Common myeloid progenitor, CD34-positive (primary cell): ENCODE data around the gene JAKMIP1.

Experiments
- CTCF ChIA-PET: fragments of 350-600 bp; sonication (Branson Sonifier 250); formaldehyde crosslinking; loops from one replicate; lab custom pipeline; 2021; ENCODE audit warnings: antibody characterized with exemption; lab: Charles Lee
- POLR2A ChIA-PET: fragments of 350-600 bp; sonication (Branson Sonifier 250); formaldehyde crosslinking; loops from one replicate; lab custom pipeline; 2021; ENCODE audit warnings: antibody characterized with exemption; lab: Charles Lee
- DNase-seq, 3 donors: peaks; one replicate each; pipeline versions ENCODE4 v3.0.0 to v3.0.0-alpha.2; 2013
- H3K27ac ChIP-seq, 2 experiments: 1 replicate in 1 of 2; 2 replicates in 1 of 2; pipeline ENCODE4 v1.7.0; 2013; ENCODE audit warnings: inconsistent platforms in 2 of 2, low read length in 2 of 2, mild to moderate bottlenecking in 2 of 2, low read depth in 1 of 2, moderate library complexity in 1 of 2; ENCODE audit not compliant: severe bottlenecking in 2 of 2, insufficient read depth in 1 of 2, poor library complexity in 1 of 2
- H3K27me3 ChIP-seq, 5 experiments: replicated peaks in 2 of 5; 1 replicate in 3 of 5; 2 replicates in 2 of 5; pipeline versions ENCODE4 v1.6.1 to v1.7.0; 2013; ENCODE audit warnings: low read length in 4 of 5, mild to moderate bottlenecking in 2 of 5, moderate library complexity in 2 of 5, inconsistent platforms in 1 of 5; ENCODE audit not compliant: insufficient read depth in 5 of 5, control insufficient read depth in 4 of 5
- H3K36me3 ChIP-seq, 4 experiments: 1 replicate in 2 of 4; 2 replicates in 2 of 4; pipeline versions ENCODE4 v1.6.1 to v1.7.0; 2013; ENCODE audit warnings: low read length in 3 of 4, control low read depth in 1 of 4, mild to moderate bottlenecking in 1 of 4; ENCODE audit not compliant: control insufficient read depth in 4 of 4, insufficient read depth in 4 of 4
- H3K4me1 ChIP-seq, 4 experiments: 1 replicate in 3 of 4; 2 replicates in 1 of 4; pipeline versions ENCODE4 v1.6.1 to v1.7.1; 2013; ENCODE audit warnings: low read length in 3 of 4, mild to moderate bottlenecking in 3 of 4, control low read depth in 1 of 4, inconsistent platforms in 1 of 4, moderate library complexity in 1 of 4; ENCODE audit not compliant: control insufficient read depth in 4 of 4, insufficient read depth in 4 of 4; ENCODE audit errors: control extremely low read depth in 1 of 4
- H3K4me3 ChIP-seq, 7 experiments: 1 replicate in 4 of 7; 2 replicates in 3 of 7; pipeline versions ENCODE4 v1.5.1 to v1.7.0; 2013; ENCODE audit warnings: mild to moderate bottlenecking in 7 of 7, low read length in 6 of 7, moderate library complexity in 6 of 7, inconsistent platforms in 2 of 7, low read depth in 2 of 7, control low read depth in 1 of 7; ENCODE audit not compliant: insufficient read depth in 4 of 7, control insufficient read depth in 1 of 7; ENCODE audit errors: extremely low read depth in 1 of 7
- H3K9me3 ChIP-seq, 5 experiments: 1 replicate in 4 of 5; 2 replicates in 1 of 5; pipeline versions ENCODE4 v1.6.1 to v1.7.1; 2013; ENCODE audit warnings: low read length in 4 of 5, mild to moderate bottlenecking in 2 of 5, inconsistent platforms in 1 of 5, low read depth in 1 of 5, moderate library complexity in 1 of 5; ENCODE audit not compliant: control insufficient read depth in 4 of 5, insufficient read depth in 2 of 5; ENCODE audit errors: control extremely low read depth in 1 of 5
- WGBS: methylation state at CpG from one replicate; pipeline ENCODE4 v1.1.5; 2013; ENCODE audit not compliant: insufficient coverage; 5-methylcytosine and 5-hydroxymethylcytosine counted together

Gene JAKMIP1

GRCh38 chr4:6228158-6229067, 28.1 kb upstream of the JAKMIP1 start:
- 83% methylated on average over 12 of the region's 16 CpGs for WGBS
- CTCF ChIA-PET: no interaction called here
- POLR2A ChIA-PET: no interaction called here

DNA sequence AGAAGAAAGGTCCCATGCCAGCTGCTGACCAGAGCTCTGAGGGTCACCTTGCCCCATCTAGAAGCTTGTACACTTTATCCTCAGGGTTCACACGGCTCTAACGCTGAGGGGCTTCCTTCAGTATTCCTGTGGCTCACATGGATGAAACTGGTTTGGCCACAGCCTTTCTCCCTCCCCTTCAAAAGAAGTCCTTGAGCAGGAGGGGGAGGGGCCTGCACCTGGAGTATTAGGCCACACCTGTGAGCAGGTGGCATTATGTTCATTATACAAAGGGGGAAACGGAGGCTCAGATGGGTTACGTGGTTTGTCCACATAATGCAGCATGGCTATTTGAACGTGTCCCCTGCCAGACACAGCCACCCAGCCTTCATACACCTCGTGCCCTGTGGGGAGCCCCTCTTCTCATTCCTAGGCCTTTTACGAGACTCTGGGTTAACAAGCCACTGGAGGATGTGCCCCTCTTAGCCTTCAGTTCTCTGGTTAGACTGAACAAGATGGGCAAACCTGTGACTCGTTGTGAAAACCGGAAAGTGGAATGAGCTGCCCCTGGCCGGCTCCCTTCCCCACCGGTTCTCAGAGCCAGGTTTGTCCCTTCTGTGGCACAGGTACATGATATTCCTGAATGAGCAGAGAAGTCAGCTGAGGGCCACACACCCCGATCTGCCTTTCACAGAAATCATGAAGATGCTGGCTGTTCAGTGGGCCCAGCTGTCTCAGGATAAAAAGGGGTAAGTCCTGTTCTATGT, 27.2 kb upstream of the JAKMIP1 start:
- POLR2A ChIA-PET: no interaction called here
- CTCF ChIA-PET: no interaction called here
- 93% methylated on average over 11 of the region's 12 CpGs for WGBS

More at GRCh38 chr4:6228158-6229067, 28.1 kb upstream of the JAKMIP1 start:
- H3K27me3 ChIP-seq: peaks cover 0 to 27% (median 2%) of the 10 kb centered on the region in 5 experiments
- H3K4me1 ChIP-seq: no peaks in the 10 kb centered on the region
- H3K36me3 ChIP-seq: no peaks in the 10 kb centered on the region
- H3K27ac ChIP-seq: no peak overlapping the region
- DNase-seq: no peak
- no peak overlapping the region for H3K4me3 ChIP-seq
- no peaks in the 10 kb centered on the region for H3K9me3 ChIP-seq

DNA sequence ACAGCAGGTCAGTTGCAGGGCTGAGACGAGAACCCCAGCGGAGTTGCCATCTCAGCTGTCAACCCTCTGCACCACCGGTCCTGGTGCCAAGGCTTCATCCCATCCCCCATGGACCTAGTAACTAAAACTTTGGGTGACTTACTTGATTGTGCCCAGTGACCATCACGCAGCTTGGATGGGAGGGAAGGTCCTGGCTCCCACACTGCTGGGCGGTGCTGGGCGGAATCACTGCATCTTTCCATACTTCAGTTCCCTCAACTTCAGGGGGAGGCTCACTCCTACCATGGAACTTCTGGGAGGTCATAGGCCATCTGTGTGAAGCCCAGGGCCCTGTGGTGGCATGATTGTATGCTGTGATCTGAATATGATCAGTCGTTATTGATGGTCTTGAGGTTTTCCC, 26.2 kb upstream of the JAKMIP1 start:
- Histone ChIP-seq H3K9me3 (peaks cover 1 to 12% (median 10%) of the 10 kb centered on the region in 5 experiments), H3K4me3 (no peak overlapping the region), H3K4me1 (peaks cover 0 to 5% (median 0%) of the 10 kb centered on the region in 4 experiments), H3K27me3 (peaks cover 7 to 45% (median 17%) of the 10 kb centered on the region in 5 experiments), H3K36me3 (no peaks in the 10 kb centered on the region), H3K27ac (no peak overlapping the region)
- DNase-seq: no peak
- POLR2A ChIA-PET: interaction anchor here (1.1 kb wide), 1 partner anchor 101 kb away, joined by 4 read pairs; no protein-coding TSS in a partner anchor
- CTCF ChIA-PET: interaction anchor here (1.2 kb wide), 1 partner anchor 9 kb away, joined by 3 read pairs; no protein-coding TSS in a partner anchor
- WGBS: 97% methylated on average over 5 of the region's 7 CpGs

More for the DNA sequence above, 27.2 kb upstream of the JAKMIP1 start:
- DNase-seq: no peak
- Histone ChIP-seq H3K27ac (no peak overlapping the region), H3K36me3 (no peaks in the 10 kb centered on the region), H3K4me1 (no peaks in the 10 kb centered on the region), H3K4me3 (no peak overlapping the region), H3K9me3 (peaks cover 1 to 6% (median 3%) of the 10 kb centered on the region in 5 experiments), H3K27me3 (peaks cover 4 to 35% (median 9%) of the 10 kb centered on the region in 5 experiments)

DNA sequence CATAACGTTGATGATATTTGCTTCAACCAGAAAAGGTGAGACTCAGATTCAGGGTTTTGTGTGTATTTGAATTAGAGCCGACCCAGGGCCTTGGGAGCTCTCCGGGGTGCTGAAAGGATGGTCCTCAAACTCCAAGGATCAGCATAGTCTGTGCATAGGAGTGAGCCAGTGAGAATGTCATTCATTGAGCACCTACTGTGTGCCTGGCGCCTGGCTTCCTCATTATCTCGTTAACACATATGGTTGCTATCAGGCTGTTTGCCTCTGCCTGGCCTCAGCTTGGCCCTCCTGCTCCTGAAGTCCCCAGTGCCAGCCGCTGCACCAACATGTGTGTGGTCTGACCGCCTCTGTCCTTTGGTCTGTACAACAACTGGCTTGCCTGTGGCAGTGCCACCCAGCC, 25.1 kb upstream of the JAKMIP1 start:
- WGBS: 48% methylated on average over 7 of the region's 7 CpGs
- no peaks in the 10 kb centered on the region for H3K36me3 ChIP-seq
- H3K27me3 ChIP-seq: peaks cover 12 to 55% (median 25%) of the 10 kb centered on the region in 5 experiments

DNA sequence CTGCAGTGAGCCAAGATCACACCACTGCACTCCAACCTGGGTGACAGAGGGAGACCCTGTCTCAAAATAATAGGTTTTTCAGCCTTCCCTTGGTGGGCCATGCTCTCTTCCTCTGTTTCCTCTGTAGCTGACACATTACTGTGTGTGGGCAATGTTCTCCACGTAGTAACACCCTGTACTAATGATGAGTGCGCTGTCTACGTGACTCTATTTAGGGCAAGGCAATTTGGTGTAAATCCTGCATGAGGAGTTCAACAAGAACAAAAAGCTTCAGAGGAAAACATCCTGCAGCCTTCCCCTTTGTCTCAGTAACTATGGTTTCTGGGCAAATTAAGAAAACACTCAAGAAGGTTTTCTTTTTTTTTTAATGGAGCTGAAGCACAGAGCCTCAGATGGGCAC, 24.4 kb upstream of the JAKMIP1 start:
- peaks cover 1 to 12% (median 10%) of the 10 kb centered on the region in 5 experiments for H3K9me3 ChIP-seq
- H3K4me3 ChIP-seq: no peak overlapping the region
- H3K36me3 ChIP-seq: no peaks in the 10 kb centered on the region
- ChIA-PET CTCF (interaction anchor here (1.3 kb wide), 1 partner anchor 107 kb away, joined by 3 read pairs; no protein-coding TSS in a partner anchor), POLR2A (interaction anchor here (0.6 kb wide), 1 partner anchor 64 kb away, joined by 3 read pairs; no protein-coding TSS in a partner anchor)
- no peak overlapping the region for H3K27ac ChIP-seq
- WGBS: 79% methylated on average over 3 of the region's 3 CpGs
- peaks cover 13 to 62% (median 26%) of the 10 kb centered on the region in 5 experiments for H3K27me3 ChIP-seq
- DNase-seq: no peak
- peaks cover 0 to 5% (median 0%) of the 10 kb centered on the region in 4 experiments for H3K4me1 ChIP-seq

More for the DNA sequence above, 25.1 kb upstream of the JAKMIP1 start:
- ChIA-PET CTCF (interaction anchor here (1.2 to 1.3 kb wide), 2 partner anchors 8 to 106 kb away, joined by 3 read pairs; no protein-coding TSS in a partner anchor), POLR2A (interaction anchor here (0.6 to 1.1 kb wide), 2 partner anchors 65 to 102 kb away, joined by 3 to 4 read pairs; no protein-coding TSS in a partner anchor)
- peak; percentile 27 to 53 (median 45) for DNase-seq
- Histone ChIP-seq H3K4me3 (no peak overlapping the region), H3K4me1 (peaks cover 0 to 5% (median 0%) of the 10 kb centered on the region in 4 experiments), H3K9me3 (peaks cover 1 to 12% (median 10%) of the 10 kb centered on the region in 5 experiments), H3K27ac (no peak overlapping the region)

- peaks cover 1 to 12% (median 10%) of the 10 kb centered on the region in 5 experiments for H3K9me3 ChIP-seq
- peaks cover 13 to 67% (median 34%) of the 10 kb centered on the region in 5 experiments for H3K27me3 ChIP-seq
- H3K4me3 ChIP-seq: no peak overlapping the region
- no peak for DNase-seq
- POLR2A ChIA-PET: no interaction called here
- no peak overlapping the region for H3K27ac ChIP-seq
- no peaks in the 10 kb centered on the region for H3K36me3 ChIP-seq
- H3K4me1 ChIP-seq: peaks cover 0 to 5% (median 0%) of the 10 kb centered on the region in 4 experiments
- WGBS: 49% methylated on average over 6 of the region's 10 CpGs
- CTCF ChIA-PET: no interaction called here
Measured at GRCh38 chr4:6222761-6223292, 22.5 kb upstream of the JAKMIP1 start.
